ENCODE data around the gene SIX2. TPM values are rescaled to one million over a fixed set of nuclear protein-coding genes. Genes with fewer than 3 reads are reported as not detected.

Gene SIX2
- total RNA-seq, 2 experiments from 2014 or later, result not detected

GRCh38 chr2:44970846-44971450, 38.3 kb downstream of the SIX2 start:
- peaks cover 3% of the 10 kb centered on the region for H3K4me1 Mint-ChIP-seq
- no peak for DNase-seq
- H3K27me3 Mint-ChIP-seq, result peaks cover 10% of the 10 kb centered on the region
- no peak overlapping the region for H3K27ac Mint-ChIP-seq
- no peak overlapping the region for H3K4me3 Mint-ChIP-seq
- H3K9me3 Mint-ChIP-seq, result no peaks in the 10 kb centered on the region
- no peaks in the 10 kb centered on the region for H3K36me3 Mint-ChIP-seq

- DNase-seq, result no peak
- H3K4me3 Mint-ChIP-seq, result no peak overlapping the region
- no peaks in the 10 kb centered on the region for H3K36me3 Mint-ChIP-seq
- H3K9me3 Mint-ChIP-seq, result no peaks in the 10 kb centered on the region
- no peak overlapping the region for H3K27ac Mint-ChIP-seq
- H3K27me3 Mint-ChIP-seq, result peaks cover 10% of the 10 kb centered on the region
- peaks cover 6% of the 10 kb centered on the region for H3K4me1 Mint-ChIP-seq
These were observed 39.3 kb downstream of the SIX2 start for GRCh38 chr2:44969936-44970335.

DNA sequence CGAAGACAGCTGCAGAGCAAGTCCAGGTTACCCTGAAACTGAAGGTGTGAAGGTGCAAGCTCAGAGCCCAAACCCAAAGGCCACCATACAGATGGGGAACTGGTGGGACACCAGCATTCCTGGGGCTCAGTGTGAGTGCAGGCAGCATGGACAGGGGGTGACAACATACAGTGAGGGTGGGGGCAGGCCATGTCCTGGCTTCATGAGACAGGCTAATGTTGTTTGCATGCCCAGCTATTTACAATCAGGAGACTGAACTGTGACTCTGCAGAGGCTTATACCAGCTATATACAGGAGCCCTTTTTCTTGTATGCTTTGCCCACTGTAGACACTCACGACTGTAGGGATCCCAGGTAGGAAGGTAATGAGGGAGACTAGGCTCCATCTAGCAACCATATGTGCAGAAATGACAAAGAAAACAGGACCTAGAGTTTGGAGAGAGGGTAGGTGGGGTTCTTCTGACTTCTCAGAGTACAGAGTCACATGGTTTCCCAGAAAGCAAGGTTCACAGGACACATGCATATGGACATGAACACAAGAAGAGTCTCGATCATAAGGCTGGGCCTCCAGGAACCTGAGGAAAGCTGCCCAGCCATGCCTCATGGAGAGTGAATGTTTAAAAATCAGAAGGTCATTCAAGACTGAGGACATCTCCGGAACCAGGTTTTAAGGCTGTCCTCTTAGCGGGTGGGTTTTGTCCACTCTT, 41.4 kb downstream of the SIX2 start:
- Mint-ChIP-seq H3K27me3 (peaks cover 23% of the 10 kb centered on the region), H3K27ac (no peak overlapping the region), H3K9me3 (no peaks in the 10 kb centered on the region), H3K4me3 (no peak overlapping the region), H3K36me3 (no peaks in the 10 kb centered on the region), H3K4me1 (peaks cover 6% of the 10 kb centered on the region)
- DNase-seq, result no peak

GRCh38 chr2:44967056-44967455, 42.2 kb downstream of the SIX2 start:
- Mint-ChIP-seq H3K4me3 (no peak overlapping the region), H3K4me1 (peaks cover 6% of the 10 kb centered on the region), H3K36me3 (no peaks in the 10 kb centered on the region)

DNA sequence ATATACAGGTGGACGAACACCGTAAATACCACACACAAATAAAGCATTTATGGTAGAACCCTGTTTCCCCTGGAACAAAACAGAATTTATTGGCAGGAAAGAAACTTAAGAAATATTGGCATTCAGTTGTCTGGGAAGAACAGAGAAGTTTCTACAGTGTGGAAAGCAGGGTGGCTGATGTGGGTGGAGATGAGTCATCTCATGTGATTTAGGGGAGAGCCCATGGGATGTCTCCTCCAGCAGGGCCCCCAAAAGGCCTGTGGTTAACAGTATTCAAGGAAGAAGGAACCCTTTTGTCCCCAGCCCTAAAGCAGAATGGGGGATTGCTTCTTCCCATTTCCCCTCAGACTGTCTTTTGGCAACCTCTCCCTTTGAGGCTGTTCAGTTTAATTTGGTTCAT, 43.6 kb downstream of the SIX2 start:
- Mint-ChIP-seq H3K9me3 (no peaks in the 10 kb centered on the region), H3K27me3 (peaks cover 33% of the 10 kb centered on the region), H3K4me3 (no peak overlapping the region), H3K27ac (no peak overlapping the region), H3K36me3 (no peaks in the 10 kb centered on the region), H3K4me1 (peaks cover 6% of the 10 kb centered on the region)
- DNase-seq, result no peak

More at GRCh38 chr2:44967056-44967455, 42.2 kb downstream of the SIX2 start:
- Mint-ChIP-seq H3K9me3 (no peaks in the 10 kb centered on the region), H3K27ac (no peak overlapping the region), H3K27me3 (peaks cover 29% of the 10 kb centered on the region)
- DNase-seq, result no peak

DNA sequence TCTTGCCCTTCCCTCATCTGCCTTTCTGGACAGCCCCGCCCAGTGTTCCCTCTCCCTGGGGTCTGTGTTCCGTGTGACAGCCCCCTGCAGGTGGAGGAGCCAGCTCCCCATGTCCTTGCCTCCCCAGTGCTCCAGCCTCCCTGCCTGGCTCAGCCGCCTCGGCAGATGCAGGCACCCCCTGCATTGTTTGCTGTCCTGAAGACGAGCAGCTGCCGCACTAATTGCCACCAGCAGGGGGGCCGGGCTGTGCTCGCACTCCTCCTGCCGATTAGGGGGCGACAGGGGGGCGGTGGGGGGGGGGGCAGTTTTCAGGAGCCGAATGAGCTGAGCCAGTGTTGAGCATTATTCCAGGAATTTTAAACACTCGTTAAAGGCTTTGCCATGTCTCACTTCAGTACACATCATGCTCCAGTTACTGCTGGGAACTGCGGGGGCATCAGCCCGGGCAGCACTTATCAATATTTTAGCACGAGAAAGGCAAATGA, 44.5 kb downstream of the SIX2 start:
- Mint-ChIP-seq H3K27me3 (peaks cover 38% of the 10 kb centered on the region), H3K9me3 (no peaks in the 10 kb centered on the region), H3K4me3 (no peak overlapping the region), H3K4me1 (peaks cover 6% of the 10 kb centered on the region), H3K36me3 (no peaks in the 10 kb centered on the region), H3K27ac (no peak overlapping the region)
- DNase-seq, result no peak

DNA sequence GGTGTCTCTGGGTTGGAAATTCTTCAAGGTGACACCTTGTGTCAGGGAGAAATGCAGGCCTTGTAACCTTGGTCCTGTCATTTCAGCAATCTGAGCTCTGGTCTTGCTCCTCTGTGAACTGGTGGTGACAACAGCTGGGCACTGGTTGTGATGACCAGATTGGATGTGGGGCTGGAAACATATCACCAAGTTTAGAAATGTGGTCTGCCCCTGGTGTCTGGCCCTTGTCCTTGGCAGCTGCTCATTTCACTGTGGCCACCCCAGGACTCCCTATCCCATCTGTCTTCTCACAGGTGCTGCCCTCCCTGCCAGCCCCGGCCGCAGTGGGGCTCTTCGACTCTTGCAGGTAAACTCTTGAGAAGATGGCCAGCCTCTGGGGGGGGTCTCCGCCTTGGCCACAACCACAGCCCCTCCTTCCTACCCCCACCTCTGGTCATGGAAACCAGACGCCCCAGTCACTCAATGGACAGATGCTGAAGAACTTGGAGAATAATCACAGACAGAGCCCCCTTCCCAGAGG, 47.0 kb downstream of the SIX2 start:
- Mint-ChIP-seq H3K4me3 (no peak overlapping the region), H3K9me3 (no peaks in the 10 kb centered on the region), H3K36me3 (no peaks in the 10 kb centered on the region), H3K27me3 (peaks cover 46% of the 10 kb centered on the region), H3K27ac (no peak overlapping the region), H3K4me1 (peaks cover 3% of the 10 kb centered on the region)
- DNase-seq, result no peak

DNA sequence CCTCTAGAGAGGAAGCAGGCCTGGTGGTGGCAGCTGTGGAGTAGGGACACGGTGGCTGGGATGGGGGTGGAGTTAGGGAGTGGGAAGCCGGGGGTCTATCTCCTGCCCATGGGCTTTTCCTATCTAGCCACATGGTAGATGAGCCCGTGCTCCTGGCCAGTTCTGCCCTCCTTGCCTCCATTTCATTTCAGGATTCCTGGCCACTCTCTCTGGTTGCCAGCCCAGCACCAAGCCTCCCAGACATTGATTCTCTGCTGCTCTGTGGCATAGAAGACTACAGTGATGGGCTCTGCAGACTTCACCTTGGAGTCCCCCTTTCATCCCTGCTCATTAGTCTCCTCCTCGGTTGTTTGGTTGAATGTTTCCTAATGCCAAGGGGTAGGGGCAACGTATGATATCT, 48.4 kb downstream of the SIX2 start:
- H3K9me3 Mint-ChIP-seq, result no peaks in the 10 kb centered on the region
- H3K27me3 Mint-ChIP-seq, result peaks cover 49% of the 10 kb centered on the region
- DNase-seq, result no peak
- H3K4me1 Mint-ChIP-seq, result peaks cover 3% of the 10 kb centered on the region
- H3K4me3 Mint-ChIP-seq, result no peak overlapping the region
- no peak overlapping the region for H3K27ac Mint-ChIP-seq
- no peaks in the 10 kb centered on the region for H3K36me3 Mint-ChIP-seq

DNA sequence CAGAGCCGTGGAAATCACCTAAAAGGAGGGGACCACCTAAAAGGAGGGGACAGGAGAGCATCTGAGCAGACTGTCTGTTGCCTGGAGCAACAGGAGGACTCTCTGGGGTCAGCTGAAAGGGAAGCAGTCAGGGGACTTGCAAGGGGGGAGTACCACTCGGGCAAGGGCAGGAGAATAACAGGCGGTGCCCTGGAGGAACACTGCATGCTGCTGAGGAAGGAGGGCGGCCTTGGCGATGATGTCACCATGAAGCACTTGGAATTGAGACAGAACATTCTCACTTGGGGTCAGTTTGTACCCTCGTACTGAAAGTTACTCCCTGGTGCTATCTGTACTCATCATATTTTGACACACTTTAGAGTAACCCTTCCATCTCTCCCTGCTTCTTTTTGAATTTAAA, 49.4 kb downstream of the SIX2 start:
- Mint-ChIP-seq H3K27me3 (peaks cover 57% of the 10 kb centered on the region), H3K9me3 (no peaks in the 10 kb centered on the region), H3K4me3 (no peak overlapping the region)

DNA sequence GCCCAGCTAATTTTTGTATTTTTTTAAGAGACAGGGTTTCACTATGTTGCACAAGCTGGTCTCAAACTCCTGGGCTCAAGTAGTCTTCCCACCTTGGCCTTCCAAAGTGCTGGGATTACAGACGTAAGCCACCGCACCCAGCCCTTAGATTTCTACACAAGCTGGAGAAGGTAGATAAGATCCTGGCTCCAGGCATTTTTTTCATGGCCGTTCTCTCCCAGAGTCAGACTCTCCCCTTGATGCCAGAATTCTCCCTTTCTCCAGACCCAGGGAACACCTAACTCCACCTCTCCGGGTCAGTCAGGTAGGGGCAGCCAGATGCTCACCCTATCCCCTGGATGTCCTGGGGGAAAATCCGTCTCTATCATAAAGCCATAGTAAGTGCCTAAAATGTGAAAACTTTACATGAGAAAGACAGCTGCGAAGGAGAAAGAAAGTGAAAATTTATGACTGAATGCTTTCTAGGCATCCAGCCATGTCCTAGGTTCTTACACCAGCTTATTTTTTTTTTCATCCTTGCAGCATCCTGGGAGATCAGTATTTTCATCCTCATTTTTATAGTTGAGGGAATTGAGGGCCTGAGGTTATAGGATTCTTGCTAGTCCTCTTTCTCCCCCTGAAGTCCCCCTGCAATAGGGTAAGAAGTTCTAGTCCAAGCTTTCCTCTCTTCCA, 51.5 kb downstream of the SIX2 start:
- peaks cover 64% of the 10 kb centered on the region for H3K27me3 Mint-ChIP-seq
- H3K27ac Mint-ChIP-seq, result no peak overlapping the region
- H3K9me3 Mint-ChIP-seq, result no peaks in the 10 kb centered on the region
- no peaks in the 10 kb centered on the region for H3K36me3 Mint-ChIP-seq
- no peak for DNase-seq
- H3K4me3 Mint-ChIP-seq, result no peak overlapping the region
- peaks cover 15% of the 10 kb centered on the region for H3K4me1 Mint-ChIP-seq

More for the DNA sequence above, 49.4 kb downstream of the SIX2 start:
- Mint-ChIP-seq H3K4me1 (peaks cover 5% of the 10 kb centered on the region), H3K27ac (no peak overlapping the region), H3K36me3 (no peaks in the 10 kb centered on the region)
- no peak for DNase-seq

DNA sequence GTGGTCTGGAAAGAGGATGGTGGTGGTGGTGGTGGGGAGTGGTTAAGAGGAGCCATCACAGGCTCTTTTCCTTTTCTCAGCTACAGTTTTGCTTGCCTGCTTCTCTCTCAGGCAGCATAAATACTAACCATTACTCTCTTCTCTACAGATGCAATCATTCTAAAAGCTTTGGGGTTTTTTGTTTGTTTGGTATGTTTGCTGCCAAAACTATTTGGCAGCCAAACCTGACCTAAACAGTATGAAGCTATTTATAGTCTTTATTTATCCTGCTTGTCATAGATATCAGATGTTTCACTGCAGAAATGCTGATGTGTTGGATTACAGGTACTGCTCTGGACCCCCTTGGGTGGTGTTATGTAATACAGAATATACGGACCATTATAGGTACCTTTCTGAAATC, 52.4 kb downstream of the SIX2 start:
- no peaks in the 10 kb centered on the region for H3K9me3 Mint-ChIP-seq
- peaks cover 65% of the 10 kb centered on the region for H3K27me3 Mint-ChIP-seq
- no peaks in the 10 kb centered on the region for H3K36me3 Mint-ChIP-seq

GRCh38 chr2:44955593-44956392, 53.5 kb downstream of the SIX2 start:
- Mint-ChIP-seq H3K36me3 (no peaks in the 10 kb centered on the region), H3K27me3 (peaks cover 72% of the 10 kb centered on the region), H3K4me1 (peaks cover 20% of the 10 kb centered on the region), H3K27ac (no peak overlapping the region), H3K9me3 (no peaks in the 10 kb centered on the region), H3K4me3 (peak overlapping the region; percentile 50)
- DNase-seq, result peak; percentile 83

More for the DNA sequence above, 52.4 kb downstream of the SIX2 start:
- Mint-ChIP-seq H3K4me1 (peaks cover 17% of the 10 kb centered on the region), H3K27ac (no peak overlapping the region), H3K4me3 (no peak overlapping the region)
- DNase-seq, result no peak
